GM12875 (cell line): ENCODE results near the gene PTGES.

Source experiments
- H3K4me3 ChIP-seq: one replicate; pipeline ENCODE4 v1.5.1; 2011; ENCODE audit warnings: low read depth, low read length, control low read depth
- TF ChIP-seq, protein P1 (sequence below): IDR thresholded peaks from 2 replicates; pipeline ENCODE4 v1.5.1; 2011; ENCODE audit warnings: low read depth, mild to moderate bottlenecking, control low read depth, inconsistent platforms, low read length, moderate library complexity, borderline replicate concordance; ENCODE audit not compliant: insufficient read depth

The PTGES gene

DNA sequence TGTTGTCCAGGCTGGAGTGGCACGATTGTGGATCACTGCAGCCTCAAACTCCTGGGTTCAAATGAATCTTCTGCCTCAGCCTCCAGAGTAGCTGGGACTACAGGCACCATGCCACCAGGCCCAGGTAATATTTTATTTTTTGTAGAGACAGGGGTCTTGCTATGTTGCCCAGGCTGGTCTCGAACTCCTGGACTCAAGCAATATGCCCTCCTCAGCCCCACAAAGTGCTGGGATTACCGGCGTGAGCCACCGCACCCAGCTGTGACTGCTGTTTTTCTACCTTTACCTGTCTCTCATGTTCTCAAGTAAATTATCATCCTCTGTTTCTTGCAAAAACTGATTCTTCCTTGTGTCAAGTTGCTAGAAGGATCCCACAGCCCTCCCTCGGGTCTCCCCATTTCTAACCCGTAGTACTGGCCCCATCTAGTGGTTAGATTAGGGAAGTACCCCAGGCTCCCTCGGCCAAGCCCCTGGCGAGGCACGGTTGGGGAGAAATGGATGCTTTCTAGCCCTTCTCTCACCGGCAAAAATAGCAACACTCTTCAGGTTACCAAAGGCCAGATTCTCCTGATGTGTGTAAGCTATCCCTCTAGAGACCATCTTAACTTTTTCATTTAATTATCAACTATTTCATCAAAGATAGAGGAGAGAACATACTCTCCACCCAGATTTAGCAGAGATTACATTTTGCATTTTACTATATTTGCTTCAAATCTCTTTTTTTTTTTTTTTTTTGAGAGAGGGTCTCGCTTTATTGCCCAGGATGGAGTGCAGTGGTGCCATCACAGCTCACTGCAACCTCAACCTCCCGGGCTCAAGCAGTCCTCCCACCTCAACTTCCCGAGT, 30.9 kb upstream of the PTGES start:
- TF ChIP-seq, protein P1, sequence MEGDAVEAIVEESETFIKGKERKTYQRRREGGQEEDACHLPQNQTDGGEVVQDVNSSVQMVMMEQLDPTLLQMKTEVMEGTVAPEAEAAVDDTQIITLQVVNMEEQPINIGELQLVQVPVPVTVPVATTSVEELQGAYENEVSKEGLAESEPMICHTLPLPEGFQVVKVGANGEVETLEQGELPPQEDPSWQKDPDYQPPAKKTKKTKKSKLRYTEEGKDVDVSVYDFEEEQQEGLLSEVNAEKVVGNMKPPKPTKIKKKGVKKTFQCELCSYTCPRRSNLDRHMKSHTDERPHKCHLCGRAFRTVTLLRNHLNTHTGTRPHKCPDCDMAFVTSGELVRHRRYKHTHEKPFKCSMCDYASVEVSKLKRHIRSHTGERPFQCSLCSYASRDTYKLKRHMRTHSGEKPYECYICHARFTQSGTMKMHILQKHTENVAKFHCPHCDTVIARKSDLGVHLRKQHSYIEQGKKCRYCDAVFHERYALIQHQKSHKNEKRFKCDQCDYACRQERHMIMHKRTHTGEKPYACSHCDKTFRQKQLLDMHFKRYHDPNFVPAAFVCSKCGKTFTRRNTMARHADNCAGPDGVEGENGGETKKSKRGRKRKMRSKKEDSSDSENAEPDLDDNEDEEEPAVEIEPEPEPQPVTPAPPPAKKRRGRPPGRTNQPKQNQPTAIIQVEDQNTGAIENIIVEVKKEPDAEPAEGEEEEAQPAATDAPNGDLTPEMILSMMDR = peak; percentile 81
- no peak overlapping the region for H3K4me3 ChIP-seq

DNA sequence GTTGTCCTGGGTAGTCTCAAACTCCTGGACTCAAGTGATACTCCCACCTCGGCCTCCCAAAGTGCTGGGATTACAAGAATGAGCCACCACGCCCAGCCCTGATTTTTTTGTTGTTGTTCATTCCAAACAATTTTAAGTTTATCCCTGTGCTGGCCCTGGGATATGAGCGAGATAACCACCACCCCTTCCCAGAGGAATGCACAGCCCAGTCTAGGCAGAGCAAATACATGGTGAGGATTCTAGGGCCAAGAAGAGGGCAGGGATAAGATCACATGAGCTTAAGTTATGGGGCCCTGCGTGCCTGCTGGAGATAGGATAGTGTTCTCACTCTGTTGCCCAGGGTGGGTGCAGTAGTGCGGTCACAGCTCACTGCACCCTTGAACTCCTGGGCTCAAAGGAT, 29.1 kb upstream of the PTGES start:
- TF ChIP-seq, protein P1 = no peak
- H3K4me3 ChIP-seq = no peak overlapping the region

DNA sequence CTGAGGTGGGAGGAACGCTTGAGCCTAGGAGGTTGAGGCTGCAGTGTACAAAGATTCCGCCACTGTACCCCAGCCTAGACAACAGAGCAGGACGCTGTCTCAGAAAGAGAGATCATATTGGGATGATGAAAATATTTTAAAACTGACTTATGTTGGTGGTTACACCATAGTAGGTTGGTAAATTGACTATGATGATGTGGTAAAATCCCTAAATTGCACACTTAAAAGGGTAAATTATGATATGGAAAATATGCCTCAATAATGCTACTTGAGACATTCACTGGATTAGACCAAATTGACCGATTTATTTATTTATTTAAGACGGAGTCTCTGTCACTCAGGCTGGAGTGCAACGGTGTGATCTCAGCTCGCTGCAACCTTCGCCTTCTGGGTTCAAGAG, 28.3 kb upstream of the PTGES start:
- TF ChIP-seq, protein P1 = no peak
- no peak overlapping the region for H3K4me3 ChIP-seq

GRCh38 chr9:129779560-129780190, 26.8 kb upstream of the PTGES start:
- H3K4me3 ChIP-seq = no peak overlapping the region
- TF ChIP-seq, protein P1 = no peak

GRCh38 chr9:129778469-129778868, 25.6 kb upstream of the PTGES start:
- no peak overlapping the region for H3K4me3 ChIP-seq
- TF ChIP-seq, protein P1 = no peak

- TF ChIP-seq, protein P1 = no peak
- H3K4me3 ChIP-seq = no peak overlapping the region
These were observed 24.9 kb upstream of the PTGES start for GRCh38 chr9:129777769-129778130.
